ENCODE data around the gene HYI. TPM values are rescaled to one million over a fixed set of nuclear protein-coding genes. Genes with fewer than 3 reads are reported as not detected.
A peak's percentile ranks its signal among the peaks of the same experiment; 100 is the strongest.
"Not testable (repeated sequence)": the region's sequence is repeated elsewhere in the genome, so short reads cannot be mapped to it uniquely, and the experiment has no call there.

Gene HYI
- total RNA-seq, 1 experiment from 2014 or later: 32.4 TPM

- DNase-seq (ENCODE audit: low spot score): no peak
These were observed 25.8 kb downstream of the HYI start for GRCh38 chr1:43427941-43428340.

GRCh38 chr1:43427524-43427923 lies 26.2 kb downstream of the HYI start:
- DNase-seq (ENCODE audit: low spot score): no peak

- no peak for DNase-seq (ENCODE audit: low spot score)
These were observed 27.5 kb downstream of the HYI start for GRCh38 chr1:43426221-43426620.

- DNase-seq (ENCODE audit: low spot score): no peak
These were observed 28.7 kb downstream of the HYI start for GRCh38 chr1:43425045-43425444.

GRCh38 chr1:43423672-43424550 lies 29.8 kb downstream of the HYI start:
- DNase-seq (ENCODE audit: low spot score): no peak

- no peak for DNase-seq (ENCODE audit: low spot score)
These were observed 30.6 kb downstream of the HYI start for GRCh38 chr1:43422995-43423671.

GRCh38 chr1:43421976-43422750 lies 31.6 kb downstream of the HYI start:
- DNase-seq (ENCODE audit: low spot score): no peak

GRCh38 chr1:43421396-43421795 lies 32.3 kb downstream of the HYI start:
- DNase-seq (ENCODE audit: low spot score): no peak

GRCh38 chr1:43420874-43421273 lies 32.9 kb downstream of the HYI start:
- DNase-seq (ENCODE audit: low spot score): no peak

GRCh38 chr1:43419627-43420425 lies 33.9 kb downstream of the HYI start:
- no peak for DNase-seq (ENCODE audit: low spot score)

- no peak for DNase-seq (ENCODE audit: low spot score)
These were observed 34.9 kb downstream of the HYI start for GRCh38 chr1:43418858-43419257.

- no peak for DNase-seq (ENCODE audit: low spot score)
These were observed 37.8 kb downstream of the HYI start for GRCh38 chr1:43415901-43416300.

- peak; percentile 43 for DNase-seq (ENCODE audit: low spot score)
These were observed 39.0 kb downstream of the HYI start for GRCh38 chr1:43414634-43415223.

GRCh38 chr1:43413426-43413825 lies 40.3 kb downstream of the HYI start:
- DNase-seq (ENCODE audit: low spot score): not testable (repeated sequence)

GRCh38 chr1:43410571-43410970 lies 43.2 kb downstream of the HYI start:
- DNase-seq (ENCODE audit: low spot score): no peak

GRCh38 chr1:43405876-43406234 lies 47.9 kb downstream of the HYI start:
- no peak for DNase-seq (ENCODE audit: low spot score)

GRCh38 chr1:43405219-43405875 lies 48.4 kb downstream of the HYI start:
- no peak for DNase-seq (ENCODE audit: low spot score)

GRCh38 chr1:43404353-43404752 lies 49.4 kb downstream of the HYI start:
- DNase-seq (ENCODE audit: low spot score): no peak

- no peak for DNase-seq (ENCODE audit: low spot score)
These were observed 51.5 kb downstream of the HYI start for GRCh38 chr1:43402089-43402865.

All from H4 (cell line).